ENCODE data around the gene SNX3. TPM values are rescaled to one million over a fixed set of nuclear protein-coding genes. Genes with fewer than 3 reads are reported as not detected.
A peak's percentile ranks its signal among the peaks of the same experiment; 100 is the strongest.

SNX3 gene
- total RNA-seq, 6 donors from 2014 or later, result 46.1 to 173 (median 109) TPM

- Histone ChIP-seq H3K27ac (no peak overlapping the region), H3K9me3 (no peaks in the 10 kb centered on the region), H3K36me3 (no peaks in the 10 kb centered on the region), H3K27me3 (peaks cover 0 to 59% (median 35%) of the 10 kb centered on the region in 4 donors), H3K4me3 (peak overlapping the region in 3 of 4 donors; percentile 21 to 42 (median 37)), H3K4me1 (peaks cover 13 to 24% (median 19%) of the 10 kb centered on the region in 4 donors)
- ATAC-seq (ENCODE audit: low FRiP score in 2 of 2) (no peak), DNase-seq (no peak)
- WGBS, 2 donors, result 13 to 16% methylated on average over 19 to 22 of the region's 22 CpGs
- TF ChIP-seq POLR2AphosphoS5 (IDR thresholded peaks at IDR 0.05) (no peak), POLR2A (IDR thresholded peaks at IDR 0.05) (no peak), EP300 (IDR thresholded peaks at IDR 0.05) (no peak)
- TF ChIP-seq, protein P1, sequence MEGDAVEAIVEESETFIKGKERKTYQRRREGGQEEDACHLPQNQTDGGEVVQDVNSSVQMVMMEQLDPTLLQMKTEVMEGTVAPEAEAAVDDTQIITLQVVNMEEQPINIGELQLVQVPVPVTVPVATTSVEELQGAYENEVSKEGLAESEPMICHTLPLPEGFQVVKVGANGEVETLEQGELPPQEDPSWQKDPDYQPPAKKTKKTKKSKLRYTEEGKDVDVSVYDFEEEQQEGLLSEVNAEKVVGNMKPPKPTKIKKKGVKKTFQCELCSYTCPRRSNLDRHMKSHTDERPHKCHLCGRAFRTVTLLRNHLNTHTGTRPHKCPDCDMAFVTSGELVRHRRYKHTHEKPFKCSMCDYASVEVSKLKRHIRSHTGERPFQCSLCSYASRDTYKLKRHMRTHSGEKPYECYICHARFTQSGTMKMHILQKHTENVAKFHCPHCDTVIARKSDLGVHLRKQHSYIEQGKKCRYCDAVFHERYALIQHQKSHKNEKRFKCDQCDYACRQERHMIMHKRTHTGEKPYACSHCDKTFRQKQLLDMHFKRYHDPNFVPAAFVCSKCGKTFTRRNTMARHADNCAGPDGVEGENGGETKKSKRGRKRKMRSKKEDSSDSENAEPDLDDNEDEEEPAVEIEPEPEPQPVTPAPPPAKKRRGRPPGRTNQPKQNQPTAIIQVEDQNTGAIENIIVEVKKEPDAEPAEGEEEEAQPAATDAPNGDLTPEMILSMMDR (IDR thresholded peaks at IDR 0.05), result no peak
Observed at GRCh38 chr6:108175176-108175591, 85.7 kb downstream of the SNX3 start.

GRCh38 chr6:108174371-108175175, 86.3 kb downstream of the SNX3 start:
- H3K4me1 ChIP-seq, result peaks cover 15 to 29% (median 24%) of the 10 kb centered on the region in 4 donors
- H3K27me3 ChIP-seq, result peaks cover 0 to 62% (median 41%) of the 10 kb centered on the region in 4 donors
- no peak overlapping the region for H3K27ac ChIP-seq
- no peaks in the 10 kb centered on the region for H3K9me3 ChIP-seq
- no peak for DNase-seq
- no peaks in the 10 kb centered on the region for H3K36me3 ChIP-seq
- TF ChIP-seq, protein P1 (IDR thresholded peaks at IDR 0.05), result no peak
- no peak for TF ChIP-seq POLR2A (IDR thresholded peaks at IDR 0.05)
- TF ChIP-seq POLR2AphosphoS5 (IDR thresholded peaks at IDR 0.05), result no peak
- WGBS, 2 donors, result 14 to 16% methylated on average over 23 to 42 of the region's 43 CpGs
- peak in 1 of 2 donors; percentile 57 for ATAC-seq (ENCODE audit: low FRiP score in 2 of 2)
- H3K4me3 ChIP-seq, result no peak overlapping the region

GRCh38 chr6:108171918-108172516, 88.8 kb downstream of the SNX3 start:
- 30 to 48% methylated on average over 2 to 3 of the region's 3 CpGs for WGBS, 2 donors
- no peaks in the 10 kb centered on the region for H3K9me3 ChIP-seq
- peaks cover 35 to 54% (median 49%) of the 10 kb centered on the region in 4 donors for H3K4me1 ChIP-seq

GRCh38 chr6:108171291-108171917, 89.4 kb downstream of the SNX3 start:
- ATAC-seq (ENCODE audit: low FRiP score in 2 of 2), result no peak
- TF ChIP-seq, protein P1 (IDR thresholded peaks at IDR 0.05), result no peak
- TF ChIP-seq EP300 (IDR thresholded peaks at IDR 0.05) (no peak), POLR2A (IDR thresholded peaks at IDR 0.05) (no peak), POLR2AphosphoS5 (IDR thresholded peaks at IDR 0.05) (no peak)

More at GRCh38 chr6:108171918-108172516, 88.8 kb downstream of the SNX3 start:
- ATAC-seq (ENCODE audit: low FRiP score in 2 of 2) (no peak), DNase-seq (no peak)
- no peak overlapping the region for H3K4me3 ChIP-seq
- H3K27ac ChIP-seq, result no peak overlapping the region
- no peaks in the 10 kb centered on the region for H3K36me3 ChIP-seq
- TF ChIP-seq POLR2A (IDR thresholded peaks at IDR 0.05) (no peak), POLR2AphosphoS5 (IDR thresholded peaks at IDR 0.05) (no peak), EP300 (IDR thresholded peaks at IDR 0.05) (no peak)
- TF ChIP-seq, protein P1 (IDR thresholded peaks at IDR 0.05), result no peak
- H3K27me3 ChIP-seq, result peaks cover 0 to 88% (median 56%) of the 10 kb centered on the region in 4 donors

More at GRCh38 chr6:108171291-108171917, 89.4 kb downstream of the SNX3 start:
- Histone ChIP-seq H3K27ac (no peak overlapping the region), H3K9me3 (no peaks in the 10 kb centered on the region), H3K36me3 (no peaks in the 10 kb centered on the region), H3K4me3 (no peak overlapping the region), H3K27me3 (peaks cover 0 to 88% (median 62%) of the 10 kb centered on the region in 4 donors), H3K4me1 (peaks cover 41 to 57% (median 53%) of the 10 kb centered on the region in 4 donors)
- 23 to 25% methylated on average over 21 of the region's 21 CpGs for WGBS, 2 donors
- DNase-seq, result no peak
